K562 (cell line): ENCODE measurements around the gene GSK3B. TPM values are rescaled to one million over a fixed set of nuclear protein-coding genes. Genes with fewer than 3 reads are reported as not detected.

Source experiments
- CBX8 ChIP-seq: fragments of 200-600 bp; sonication (generic); IDR thresholded peaks from 2 replicates; pipeline ENCODE4 v1.6.1; 2012; ENCODE audit warnings: borderline replicate concordance, mixed run types, low read depth, mild to moderate bottlenecking, moderate library complexity, mixed read lengths, low read length, control low read depth, inconsistent platforms; ENCODE audit not compliant: poor library complexity, severe bottlenecking; ENCODE audit errors: extremely low read depth
- ELF2 ChIP-seq: fragments of 250-450 bp; sonication (Bioruptor Pico); IDR thresholded peaks from 2 replicates; pipeline ENCODE4 v1.5.0; 2021; ENCODE audit warnings: mild to moderate bottlenecking
- MAFG ChIP-seq: fragments of 450-650 bp; conservative IDR thresholded peaks from 2 replicates; pipeline ENCODE4 v1.6.1; 2016; ENCODE audit warnings: missing genetic modification characterization, missing compliant biosample characterization
- MED1 ChIP-seq: sonication (generic); formaldehyde crosslinking; IDR thresholded peaks from 2 replicates; pipeline ENCODE4 v1.8.1; 2023; ENCODE audit warnings: missing genetic modification reagents, borderline replicate concordance
- NBN ChIP-seq: fragments of 450-650 bp; IDR thresholded peaks from 2 replicates; pipeline ENCODE4 v1.6.1; 2016; ENCODE audit warnings: low read depth, mild to moderate bottlenecking
- PHF20 ChIP-seq: fragments of 450-650 bp; IDR thresholded peaks from 2 replicates; pipeline ENCODE4 v1.6.1; 2018; ENCODE audit not compliant: partially characterized antibody
- ZBTB1 ChIP-seq: sonication (generic); formaldehyde crosslinking; IDR thresholded peaks from 2 replicates; pipeline ENCODE4 v1.8.1; 2023; ENCODE audit warnings: missing genetic modification reagents, low read depth, mild to moderate bottlenecking, borderline replicate concordance
- ZBTB17 ChIP-seq: fragments of 450-650 bp; formaldehyde crosslinking; IDR thresholded peaks from 2 replicates; pipeline ENCODE4 v1.4.0; 2020; ENCODE audit warnings: mild to moderate bottlenecking
- ZKSCAN8 ChIP-seq: fragments of 200-800 bp; sonication (Bioruptor generic); IDR thresholded peaks from 2 replicates; pipeline ENCODE4 v1.6.1; 2016; ENCODE audit warnings: missing genetic modification characterization, missing compliant biosample characterization
- ZNF146 ChIP-seq: IDR thresholded peaks from one replicate; pipeline ENCODE4 v1.6.1; 2018; ENCODE audit warnings: missing compliant biosample characterization; ENCODE audit not compliant: unreplicated experiment
- ZNF76 ChIP-seq: fragments of 250-450 bp; sonication (Bioruptor Pico); IDR thresholded peaks from 2 replicates; pipeline ENCODE4 v1.4.0; 2020; ENCODE audit warnings: mild to moderate bottlenecking, moderate library complexity, borderline replicate concordance
- polyA plus RNA-seq, 8 experiments: library from polyadenylated mRNA; depleted of rRNA in 4 of 8; stranded (reverse) in 5 of 8; unstranded in 3 of 8; fragments of >200 nt; fragmentation: Nextera tagmentation in 2 of 8; fragmentation: Illumina TruSeq in 1 of 8; extraction: Ambion mirVana in 2 of 8; extraction: Trizol in 1 of 8; gene quantifications; 2 replicates each; pipeline versions ENCODE4 v1.2.1 to v1.2.3, GENCODE V29; 2011 to 2014; ENCODE audit warnings: inconsistent platforms in 1 of 8, missing spikeins in 1 of 8
- total RNA-seq, 7 experiments: library from RNA; depleted of rRNA in 6 of 7; stranded (reverse); fragments of >200 nt in 6 of 7; fragmentation: Illumina TruSeq in 2 of 7; extraction: Trizol in 2 of 7; gene quantifications; 2 replicates each; pipeline versions ENCODE4 v1.2.1 to v1.2.3, GENCODE V29; 2011 to 2021; ENCODE audit warnings: low replicate concordance in 1 of 7
- TF ChIP-seq, protein P1 (sequence below): fragments of 450-650 bp; conservative IDR thresholded peaks from 2 replicates; pipeline ENCODE4 v1.6.1; 2016; ENCODE audit warnings: missing genetic modification characterization, low read depth, mild to moderate bottlenecking, missing compliant biosample characterization, moderate library complexity
- TF ChIP-seq, protein P2 (sequence below): sonication (generic); formaldehyde crosslinking; IDR thresholded peaks from 2 replicates; pipeline ENCODE4 v1.8.1; 2023; ENCODE audit warnings: missing genetic modification reagents, mild to moderate bottlenecking, borderline replicate concordance
- TF ChIP-seq, protein P3 (sequence below), 2 experiments: fragments of 450-650 bp; formaldehyde crosslinking in 1 of 2; IDR thresholded peaks; 2 replicates each; pipeline versions ENCODE4 v1.4.0 to v1.6.1; 2014 to 2020; ENCODE audit warnings: mild to moderate bottlenecking in 2 of 2, borderline replicate concordance in 1 of 2, low read depth in 1 of 2

The GSK3B gene
- total and polyA plus RNA-seq, 9 of the 15 experiments (the other 6 are each of a cell fraction or from before 2014, with no cell fraction given) = 4.7 to 25.0 (median 18.7) TPM

DNA sequence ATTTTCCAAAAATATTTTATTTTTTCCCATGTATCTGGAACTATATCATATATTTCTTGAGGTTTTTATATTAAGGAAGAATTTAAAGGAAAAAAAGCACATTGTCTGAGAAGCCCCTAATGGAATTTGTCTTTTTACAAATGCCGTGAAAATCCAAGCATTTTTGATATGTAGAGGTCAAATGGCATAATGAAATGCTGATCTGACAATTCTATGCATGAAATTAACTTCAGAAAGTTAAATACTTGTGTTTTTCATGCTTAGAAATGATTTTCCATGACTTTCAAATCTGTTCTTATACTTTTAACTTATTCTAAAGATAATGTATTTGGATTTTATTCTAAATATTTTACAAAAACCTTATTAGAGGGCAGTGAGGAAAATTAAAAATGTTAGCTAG lies 193.1 kb downstream of the GSK3B start (continued):
- TF ChIP-seq ELF2 (no peak), CBX8 (no peak), NBN (no peak), MAFG (tag) (0 out of 2 replicates have a peak, but pooled peaks have one; percentile 27), ZBTB17 (CRISPR knock-in tag) (no peak), ZNF76 (no peak), ZKSCAN8 (no peak), ZNF146 (CRISPR knock-in tag) (no peak), ZBTB1 (no peak), MED1 (CRISPR knock-in tag) (no peak), PHF20 (no peak)
- TF ChIP-seq, protein P1, sequence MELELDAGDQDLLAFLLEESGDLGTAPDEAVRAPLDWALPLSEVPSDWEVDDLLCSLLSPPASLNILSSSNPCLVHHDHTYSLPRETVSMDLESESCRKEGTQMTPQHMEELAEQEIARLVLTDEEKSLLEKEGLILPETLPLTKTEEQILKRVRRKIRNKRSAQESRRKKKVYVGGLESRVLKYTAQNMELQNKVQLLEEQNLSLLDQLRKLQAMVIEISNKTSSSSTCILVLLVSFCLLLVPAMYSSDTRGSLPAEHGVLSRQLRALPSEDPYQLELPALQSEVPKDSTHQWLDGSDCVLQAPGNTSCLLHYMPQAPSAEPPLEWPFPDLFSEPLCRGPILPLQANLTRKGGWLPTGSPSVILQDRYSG (tag) = no peak
- TF ChIP-seq, protein P2, sequence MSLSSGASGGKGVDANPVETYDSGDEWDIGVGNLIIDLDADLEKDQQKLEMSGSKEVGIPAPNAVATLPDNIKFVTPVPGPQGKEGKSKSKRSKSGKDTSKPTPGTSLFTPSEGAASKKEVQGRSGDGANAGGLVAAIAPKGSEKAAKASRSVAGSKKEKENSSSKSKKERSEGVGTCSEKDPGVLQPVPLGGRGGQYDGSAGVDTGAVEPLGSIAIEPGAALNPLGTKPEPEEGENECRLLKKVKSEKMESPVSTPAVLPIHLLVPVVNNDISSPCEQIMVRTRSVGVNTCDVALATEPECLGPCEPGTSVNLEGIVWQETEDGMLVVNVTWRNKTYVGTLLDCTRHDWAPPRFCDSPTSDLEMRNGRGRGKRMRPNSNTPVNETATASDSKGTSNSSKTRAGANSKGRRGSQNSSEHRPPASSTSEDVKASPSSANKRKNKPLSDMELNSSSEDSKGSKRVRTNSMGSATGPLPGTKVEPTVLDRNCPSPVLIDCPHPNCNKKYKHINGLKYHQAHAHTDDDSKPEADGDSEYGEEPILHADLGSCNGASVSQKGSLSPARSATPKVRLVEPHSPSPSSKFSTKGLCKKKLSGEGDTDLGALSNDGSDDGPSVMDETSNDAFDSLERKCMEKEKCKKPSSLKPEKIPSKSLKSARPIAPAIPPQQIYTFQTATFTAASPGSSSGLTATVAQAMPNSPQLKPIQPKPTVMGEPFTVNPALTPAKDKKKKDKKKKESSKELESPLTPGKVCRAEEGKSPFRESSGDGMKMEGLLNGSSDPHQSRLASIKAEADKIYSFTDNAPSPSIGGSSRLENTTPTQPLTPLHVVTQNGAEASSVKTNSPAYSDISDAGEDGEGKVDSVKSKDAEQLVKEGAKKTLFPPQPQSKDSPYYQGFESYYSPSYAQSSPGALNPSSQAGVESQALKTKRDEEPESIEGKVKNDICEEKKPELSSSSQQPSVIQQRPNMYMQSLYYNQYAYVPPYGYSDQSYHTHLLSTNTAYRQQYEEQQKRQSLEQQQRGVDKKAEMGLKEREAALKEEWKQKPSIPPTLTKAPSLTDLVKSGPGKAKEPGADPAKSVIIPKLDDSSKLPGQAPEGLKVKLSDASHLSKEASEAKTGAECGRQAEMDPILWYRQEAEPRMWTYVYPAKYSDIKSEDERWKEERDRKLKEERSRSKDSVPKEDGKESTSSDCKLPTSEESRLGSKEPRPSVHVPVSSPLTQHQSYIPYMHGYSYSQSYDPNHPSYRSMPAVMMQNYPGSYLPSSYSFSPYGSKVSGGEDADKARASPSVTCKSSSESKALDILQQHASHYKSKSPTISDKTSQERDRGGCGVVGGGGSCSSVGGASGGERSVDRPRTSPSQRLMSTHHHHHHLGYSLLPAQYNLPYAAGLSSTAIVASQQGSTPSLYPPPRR = no peak
- TF ChIP-seq, protein P3, sequence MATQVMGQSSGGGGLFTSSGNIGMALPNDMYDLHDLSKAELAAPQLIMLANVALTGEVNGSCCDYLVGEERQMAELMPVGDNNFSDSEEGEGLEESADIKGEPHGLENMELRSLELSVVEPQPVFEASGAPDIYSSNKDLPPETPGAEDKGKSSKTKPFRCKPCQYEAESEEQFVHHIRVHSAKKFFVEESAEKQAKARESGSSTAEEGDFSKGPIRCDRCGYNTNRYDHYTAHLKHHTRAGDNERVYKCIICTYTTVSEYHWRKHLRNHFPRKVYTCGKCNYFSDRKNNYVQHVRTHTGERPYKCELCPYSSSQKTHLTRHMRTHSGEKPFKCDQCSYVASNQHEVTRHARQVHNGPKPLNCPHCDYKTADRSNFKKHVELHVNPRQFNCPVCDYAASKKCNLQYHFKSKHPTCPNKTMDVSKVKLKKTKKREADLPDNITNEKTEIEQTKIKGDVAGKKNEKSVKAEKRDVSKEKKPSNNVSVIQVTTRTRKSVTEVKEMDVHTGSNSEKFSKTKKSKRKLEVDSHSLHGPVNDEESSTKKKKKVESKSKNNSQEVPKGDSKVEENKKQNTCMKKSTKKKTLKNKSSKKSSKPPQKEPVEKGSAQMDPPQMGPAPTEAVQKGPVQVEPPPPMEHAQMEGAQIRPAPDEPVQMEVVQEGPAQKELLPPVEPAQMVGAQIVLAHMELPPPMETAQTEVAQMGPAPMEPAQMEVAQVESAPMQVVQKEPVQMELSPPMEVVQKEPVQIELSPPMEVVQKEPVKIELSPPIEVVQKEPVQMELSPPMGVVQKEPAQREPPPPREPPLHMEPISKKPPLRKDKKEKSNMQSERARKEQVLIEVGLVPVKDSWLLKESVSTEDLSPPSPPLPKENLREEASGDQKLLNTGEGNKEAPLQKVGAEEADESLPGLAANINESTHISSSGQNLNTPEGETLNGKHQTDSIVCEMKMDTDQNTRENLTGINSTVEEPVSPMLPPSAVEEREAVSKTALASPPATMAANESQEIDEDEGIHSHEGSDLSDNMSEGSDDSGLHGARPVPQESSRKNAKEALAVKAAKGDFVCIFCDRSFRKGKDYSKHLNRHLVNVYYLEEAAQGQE (IDR thresholded peaks at IDR 0.05; ENCODE audit: borderline replicate concordance) = no peak
- TF ChIP-seq, protein P3 (CRISPR knock-in tag; IDR thresholded peaks at IDR 0.05; ENCODE audit: low read depth) = no peak
